Stimulated activated CD8-positive, alpha-beta memory T cell treated with anti-CD3 and anti-CD28 coated beads, Interleukin-7, amount 100 ng/mL, for 48 hours (primary cell): ENCODE data around the gene OPA1.

Source experiments
- DNase-seq, 2 donors: peaks; one replicate each; pipeline ENCODE4 v3.0.0-alpha.2; 2020; ENCODE audit warnings: low read depth in 1 of 2; ENCODE audit errors: extremely low read depth in 1 of 2

Gene OPA1

GRCh38 chr3:193704431-193704830, 111.4 kb downstream of the OPA1 start:
- DNase-seq: no peak

- DNase-seq: no peak
These were observed 115.3 kb downstream of the OPA1 start for GRCh38 chr3:193708270-193708669.

DNA sequence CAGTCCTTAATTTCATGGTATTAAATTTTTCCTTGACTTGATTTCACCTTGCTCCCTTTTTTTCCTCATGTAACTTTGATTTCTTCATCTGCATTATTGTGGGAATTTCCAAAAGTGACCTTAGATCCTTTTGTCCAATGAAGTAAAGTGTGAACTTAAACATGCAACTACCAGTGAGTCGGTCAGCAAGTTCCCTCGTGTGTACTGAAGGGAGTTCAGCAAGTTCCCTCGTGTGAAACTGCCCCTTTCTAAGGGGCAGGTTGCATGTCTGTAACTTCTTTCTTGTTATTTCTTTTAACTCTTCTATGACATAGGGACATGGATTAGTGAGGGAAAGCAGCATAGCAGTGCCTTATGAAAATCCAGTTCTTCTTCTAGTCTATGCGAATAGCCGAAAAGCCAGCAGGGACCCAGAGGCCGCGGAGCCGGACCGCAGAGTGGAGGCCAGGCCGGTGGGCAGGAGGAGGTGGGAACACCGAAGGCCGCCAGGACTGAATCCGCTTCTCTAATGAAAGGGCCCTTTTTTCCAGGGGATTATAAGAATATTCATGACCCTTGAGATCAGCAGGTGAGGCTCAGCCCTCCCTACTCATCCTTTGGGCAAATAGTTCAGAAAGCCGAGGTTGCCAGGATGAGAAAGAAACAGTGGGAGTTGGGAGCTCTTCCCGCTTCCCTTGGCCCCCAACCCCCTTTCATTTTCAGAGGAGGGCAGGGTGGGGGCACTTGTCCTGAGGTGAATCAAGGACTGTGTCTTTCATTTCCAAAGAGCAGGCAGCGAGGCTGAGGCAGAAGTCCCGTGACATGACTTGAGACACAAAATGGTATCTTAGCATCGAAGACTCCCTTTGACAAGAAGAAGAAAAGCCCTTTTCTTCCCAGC, 117.5 kb downstream of the OPA1 start:
- DNase-seq: no peak

DNA sequence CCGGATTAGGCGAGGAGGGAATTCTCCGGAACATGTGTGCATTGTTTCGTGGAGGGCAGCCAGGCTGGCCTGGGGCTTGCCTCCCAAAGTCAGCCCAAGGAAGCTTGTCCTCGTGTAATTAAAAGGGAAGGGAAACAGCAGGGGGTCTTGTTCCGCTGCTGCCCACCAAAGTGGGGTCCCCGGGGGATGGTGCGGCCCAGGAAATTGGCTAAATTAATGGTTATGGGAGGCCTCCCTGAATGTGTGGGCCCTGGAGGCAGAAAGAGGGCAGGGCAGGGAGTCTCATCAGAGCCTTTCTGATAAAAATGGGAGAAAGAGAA, 118.1 kb downstream of the OPA1 start:
- no peak for DNase-seq

- no peak for DNase-seq
These were observed 118.5 kb downstream of the OPA1 start for GRCh38 chr3:193711523-193711963.

GRCh38 chr3:193711964-193712598, 119.1 kb downstream of the OPA1 start:
- DNase-seq: no peak

DNA sequence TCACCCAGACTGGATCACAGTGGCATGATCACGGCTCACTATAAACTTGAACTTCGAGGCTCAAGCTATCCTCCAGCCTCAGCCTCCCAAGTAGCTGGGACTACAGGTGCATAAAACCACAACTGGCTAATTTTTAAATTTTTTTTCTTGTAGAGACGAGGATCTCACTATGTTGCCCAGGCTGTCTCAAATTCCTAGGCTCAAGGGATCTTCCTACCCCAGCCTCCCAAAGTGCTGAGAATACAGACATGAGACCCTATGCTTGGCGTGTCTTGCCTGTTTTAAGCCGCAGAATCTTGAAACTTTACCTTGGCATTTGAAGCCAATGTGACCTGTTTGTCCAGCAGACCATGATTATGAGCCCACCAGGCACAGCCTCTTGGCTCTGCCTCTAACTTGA, 119.9 kb downstream of the OPA1 start:
- no peak for DNase-seq

DNA sequence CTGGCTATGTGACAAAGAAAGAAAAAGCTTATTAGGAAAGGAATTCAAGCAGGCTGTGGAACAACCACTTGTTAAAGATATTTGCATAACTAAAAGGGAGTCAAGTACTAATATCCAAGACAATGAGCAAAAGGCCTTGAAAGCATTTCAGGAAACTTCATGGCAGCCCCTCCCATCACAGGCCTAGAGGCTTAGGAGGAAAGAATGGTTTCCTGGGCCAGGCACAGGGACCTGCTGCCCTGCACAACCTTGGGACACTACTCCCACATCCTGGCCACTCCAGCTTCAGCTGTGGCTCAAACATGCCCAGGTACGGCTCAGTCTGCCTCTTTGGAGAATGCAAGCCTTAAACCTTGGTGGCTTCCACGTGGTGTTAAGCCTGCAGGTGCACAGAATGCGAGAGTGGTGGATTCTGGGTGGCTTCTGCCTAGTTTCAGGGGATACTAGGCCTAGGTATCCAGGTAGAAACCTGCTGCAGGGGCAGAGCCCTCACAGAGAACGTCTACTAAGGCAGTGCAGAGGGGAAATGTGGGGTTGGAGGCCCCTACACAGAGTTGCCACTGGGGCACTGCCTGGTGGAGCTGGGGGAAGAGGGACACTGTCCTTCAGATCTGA, 121.6 kb downstream of the OPA1 start:
- no peak for DNase-seq

DNA sequence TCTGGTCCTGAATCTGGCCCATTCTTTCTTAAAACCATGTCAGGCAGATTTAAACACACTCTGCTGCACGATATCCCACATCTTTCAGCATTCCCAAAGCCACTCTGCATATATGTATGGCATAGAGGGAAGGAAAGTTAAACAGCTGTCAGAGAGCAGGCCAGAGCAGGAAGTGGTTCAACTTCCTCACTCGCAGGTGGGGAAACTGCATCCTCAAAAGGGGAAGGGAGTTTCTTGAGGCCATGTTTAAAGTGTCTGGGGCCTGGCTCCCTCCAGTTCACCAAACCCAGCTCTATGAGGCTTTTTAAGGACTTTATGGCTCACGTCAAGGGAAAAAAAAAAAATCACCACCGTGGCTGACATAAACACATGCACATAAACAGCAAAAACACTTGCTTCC, 123.1 kb downstream of the OPA1 start:
- no peak for DNase-seq

DNA sequence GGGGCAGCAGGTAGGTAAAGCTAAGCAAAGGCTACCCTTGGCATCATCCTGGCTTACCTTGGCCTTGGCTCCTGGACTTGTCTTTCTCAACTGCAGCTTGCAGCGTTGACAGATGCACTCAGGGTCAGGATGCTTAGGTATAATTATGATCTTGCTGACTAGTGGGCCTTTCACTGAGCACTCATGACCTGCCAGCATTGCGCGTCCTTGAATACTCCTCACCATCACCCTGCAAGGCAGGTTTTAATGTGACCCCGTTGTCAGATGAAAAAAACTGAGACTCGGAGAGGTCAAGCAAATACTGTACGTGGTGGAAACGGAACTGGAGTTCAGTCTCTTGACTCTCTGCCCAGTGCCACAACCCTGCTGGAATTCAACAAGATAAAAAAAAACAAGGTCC, 126.7 kb downstream of the OPA1 start:
- DNase-seq: no peak

- no peak for DNase-seq
These were observed 127.2 kb downstream of the OPA1 start for GRCh38 chr3:193720169-193720568.

DNA sequence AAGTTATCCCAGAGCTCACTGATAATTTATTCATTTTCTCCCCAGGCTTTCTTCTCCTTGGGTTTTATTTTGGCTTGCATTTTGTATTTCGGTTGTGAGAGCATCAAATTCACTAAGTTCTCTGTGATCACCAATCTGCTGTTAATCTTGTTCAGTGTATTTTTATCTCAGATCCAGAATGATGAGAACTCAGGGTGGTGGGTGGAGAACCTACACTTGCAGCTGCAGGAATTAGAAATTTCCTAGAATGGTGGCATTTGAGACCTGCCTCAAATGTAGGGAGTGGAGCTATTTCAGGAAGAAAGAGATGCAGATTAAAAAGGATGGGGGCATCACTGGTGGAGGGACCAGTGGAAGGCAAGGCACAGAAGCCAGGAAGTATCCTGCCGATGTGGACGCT, 129.6 kb downstream of the OPA1 start:
- DNase-seq: no peak

- DNase-seq: no peak
These were observed 134.1 kb downstream of the OPA1 start for GRCh38 chr3:193727089-193727488.

DNA sequence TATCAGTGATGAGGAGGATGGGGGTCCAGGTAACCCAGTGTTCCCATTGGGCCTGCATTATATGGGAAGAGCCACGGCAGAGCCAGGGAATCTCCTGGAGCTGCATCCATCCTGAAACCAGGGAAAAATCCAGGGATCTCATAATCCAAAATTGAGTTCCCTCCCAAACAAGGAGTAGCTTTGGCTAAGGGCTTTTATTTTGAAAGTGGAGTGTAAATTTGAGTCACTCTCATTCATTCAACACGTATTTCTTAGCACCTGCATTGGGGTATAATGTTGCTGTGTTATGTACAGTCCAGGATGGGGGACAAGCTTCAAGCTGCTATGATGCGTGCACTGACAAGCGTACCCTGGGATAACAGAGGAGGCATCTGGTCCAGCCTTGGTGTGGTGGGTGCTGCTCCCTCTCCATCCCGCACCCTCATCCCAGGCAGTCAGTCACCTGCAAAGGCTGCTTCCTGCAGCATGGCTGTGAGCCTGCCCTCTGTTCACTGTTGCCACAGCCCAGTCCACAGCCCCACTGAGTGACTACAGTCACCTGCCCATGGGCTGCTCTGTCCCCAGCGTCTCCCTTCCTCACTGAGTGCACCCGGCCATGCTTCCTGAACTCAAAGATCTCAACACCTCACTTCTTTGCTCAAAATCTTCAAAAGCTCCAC, 135.6 kb downstream of the OPA1 start:
- DNase-seq: no peak

- DNase-seq: no peak
These were observed 136.1 kb downstream of the OPA1 start for GRCh38 chr3:193729088-193729465.

- DNase-seq: no peak
These were observed 136.6 kb downstream of the OPA1 start for GRCh38 chr3:193729601-193730000.

- no peak for DNase-seq
These were observed 137.5 kb downstream of the OPA1 start for GRCh38 chr3:193730511-193730910.

DNA sequence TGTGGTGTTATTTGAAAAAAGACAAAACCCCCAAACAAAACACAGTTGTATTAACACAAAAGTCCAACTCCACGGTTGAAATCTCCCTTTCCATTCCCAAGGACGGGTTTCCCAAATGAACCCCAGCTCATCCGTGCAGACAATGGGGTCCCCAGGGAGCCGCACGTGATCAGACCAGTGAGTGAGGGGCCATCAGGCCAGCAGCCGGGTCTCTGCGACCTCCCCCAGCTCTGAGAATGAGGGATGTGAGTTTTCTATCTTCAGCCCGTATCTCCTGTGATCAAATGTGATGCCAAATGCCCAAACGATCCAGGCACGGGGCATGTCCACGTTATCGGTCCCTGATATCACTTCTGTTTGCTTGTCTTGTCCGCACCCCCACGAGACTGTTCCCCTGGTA, 138.0 kb downstream of the OPA1 start:
- no peak for DNase-seq

- DNase-seq: no peak
These were observed 138.6 kb downstream of the OPA1 start for GRCh38 chr3:193731656-193732055.

DNA sequence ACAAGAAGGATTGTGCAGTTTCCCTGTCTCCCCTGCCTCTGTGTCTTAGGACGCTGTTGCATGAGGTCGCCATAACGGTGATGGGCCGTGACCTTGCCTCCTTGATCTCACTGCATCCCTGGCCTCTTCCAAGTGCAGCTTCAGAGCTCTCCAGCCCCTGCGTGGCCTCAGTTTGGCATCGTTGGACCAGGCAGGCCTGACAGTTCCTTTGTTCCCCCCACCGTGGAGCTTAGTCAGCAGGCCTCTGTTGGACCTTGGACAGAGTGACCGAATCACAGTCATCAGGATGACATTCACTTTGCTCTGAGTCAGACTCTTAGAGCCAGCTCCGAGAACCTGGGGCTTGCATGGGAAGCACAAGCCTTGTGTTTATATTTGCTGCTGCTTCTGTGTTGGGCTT, 139.4 kb downstream of the OPA1 start:
- DNase-seq: no peak

- DNase-seq: no peak
These were observed 139.8 kb downstream of the OPA1 start for GRCh38 chr3:193732827-193733226.
